GM18907 (cell line): ENCODE data around the gene FCRL4.
"Not testable (repeated sequence)": the region's sequence is repeated elsewhere in the genome, so short reads cannot be mapped to it uniquely, and the experiment has no call there.

Source experiments
- ATAC-seq: cut with Tn5 transposase; IDR thresholded peaks from one replicate; pipeline ENCODE4 v1.9.1; 2021; ENCODE audit warnings: mild to moderate bottlenecking, moderate library complexity; ENCODE audit not compliant: unreplicated experiment

FCRL4 gene

GRCh38 chr1:157551694-157552693 lies 45.9 kb downstream of the FCRL4 start, which contains the start of gene FCRL5:
Gene FCRL5, minus strand, starts transcription at chr1:157552515. Its CDS starts 153 bp downstream, at chr1:157552362.
- ATAC-seq: peak; percentile 71

GRCh38 chr1:157548081-157548480 lies 49.8 kb downstream of the FCRL4 start:
- not testable (repeated sequence) for ATAC-seq

GRCh38 chr1:157542676-157543075 lies 55.2 kb downstream of the FCRL4 start:
- no peak for ATAC-seq

- no peak for ATAC-seq
These were observed 57.0 kb downstream of the FCRL4 start for GRCh38 chr1:157540852-157541251.

- ATAC-seq: no peak
These were observed 57.6 kb downstream of the FCRL4 start for GRCh38 chr1:157540160-157540748.

- no peak for ATAC-seq
These were observed 58.3 kb downstream of the FCRL4 start for GRCh38 chr1:157539568-157539967.

- ATAC-seq: no peak
These were observed 65.3 kb downstream of the FCRL4 start for GRCh38 chr1:157532569-157532968.

GRCh38 chr1:157523774-157524493 lies 74.0 kb downstream of the FCRL4 start:
- ATAC-seq: no peak
